HG03571 (cell line): ENCODE results near the gene EPHA1.

Experiments
- ATAC-seq: cut with Tn5 transposase; IDR thresholded peaks from one replicate; pipeline ENCODE4 v1.9.1; 2021; ENCODE audit not compliant: unreplicated experiment

Gene EPHA1

GRCh38 chr7:143408686-143409561 is at the start of gene EPHA1:
Gene EPHA1, minus strand, starts transcription at chr7:143408856. Its CDS starts 51 bp downstream, at chr7:143408805.
- ATAC-seq: no peak

- ATAC-seq: no peak
Observed at GRCh38 chr7:143458263-143458662, 49.6 kb upstream of the EPHA1 start.

- no peak for ATAC-seq
Observed at GRCh38 chr7:143456992-143457793, 48.5 kb upstream of the EPHA1 start.

GRCh38 chr7:143455942-143456341 is 47.3 kb upstream of the EPHA1 start:
- ATAC-seq: no peak

GRCh38 chr7:143455491-143455890 is 46.8 kb upstream of the EPHA1 start:
- ATAC-seq: no peak

- no peak for ATAC-seq
Observed at GRCh38 chr7:143454091-143454680, 45.5 kb upstream of the EPHA1 start.

- ATAC-seq: no peak
Observed at GRCh38 chr7:143452495-143452894, 43.8 kb upstream of the EPHA1 start.

GRCh38 chr7:143451746-143452145 is 43.1 kb upstream of the EPHA1 start:
- no peak for ATAC-seq

- no peak for ATAC-seq
Observed at GRCh38 chr7:143451122-143451521, 42.5 kb upstream of the EPHA1 start.

GRCh38 chr7:143449793-143450192 is 41.1 kb upstream of the EPHA1 start:
- no peak for ATAC-seq

- ATAC-seq: no peak
Observed at GRCh38 chr7:143448429-143448828, 39.8 kb upstream of the EPHA1 start.

GRCh38 chr7:143447466-143447865 is 38.8 kb upstream of the EPHA1 start:
- ATAC-seq: no peak

GRCh38 chr7:143444785-143445184 is 36.1 kb upstream of the EPHA1 start:
- no peak for ATAC-seq

GRCh38 chr7:143444063-143444782 is 35.6 kb upstream of the EPHA1 start:
- no peak for ATAC-seq

GRCh38 chr7:143443153-143443552 is 34.5 kb upstream of the EPHA1 start, which contains the start of gene TAS2R60:
Gene TAS2R60, plus strand, starts transcription at chr7:143443453. Its CDS starts 0 bp downstream, at chr7:143443453.
- ATAC-seq: no peak

- ATAC-seq: no peak
Observed at GRCh38 chr7:143439866-143440265, 31.2 kb upstream of the EPHA1 start.

- ATAC-seq: peak; percentile 38
Observed at GRCh38 chr7:143437578-143437977, 28.9 kb upstream of the EPHA1 start.

- ATAC-seq: peak; percentile 82
Observed at GRCh38 chr7:143436325-143436946, 27.8 kb upstream of the EPHA1 start.

GRCh38 chr7:143435266-143435665 is 26.6 kb upstream of the EPHA1 start:
- ATAC-seq: no peak

- no peak for ATAC-seq
Observed at GRCh38 chr7:143434660-143435059, 26.0 kb upstream of the EPHA1 start.
